Measurements from ENCODE around the gene SPTLC2. TPM values are rescaled to one million over a fixed set of nuclear protein-coding genes. Genes with fewer than 3 reads are reported as not detected.

Gene SPTLC2, protein sequence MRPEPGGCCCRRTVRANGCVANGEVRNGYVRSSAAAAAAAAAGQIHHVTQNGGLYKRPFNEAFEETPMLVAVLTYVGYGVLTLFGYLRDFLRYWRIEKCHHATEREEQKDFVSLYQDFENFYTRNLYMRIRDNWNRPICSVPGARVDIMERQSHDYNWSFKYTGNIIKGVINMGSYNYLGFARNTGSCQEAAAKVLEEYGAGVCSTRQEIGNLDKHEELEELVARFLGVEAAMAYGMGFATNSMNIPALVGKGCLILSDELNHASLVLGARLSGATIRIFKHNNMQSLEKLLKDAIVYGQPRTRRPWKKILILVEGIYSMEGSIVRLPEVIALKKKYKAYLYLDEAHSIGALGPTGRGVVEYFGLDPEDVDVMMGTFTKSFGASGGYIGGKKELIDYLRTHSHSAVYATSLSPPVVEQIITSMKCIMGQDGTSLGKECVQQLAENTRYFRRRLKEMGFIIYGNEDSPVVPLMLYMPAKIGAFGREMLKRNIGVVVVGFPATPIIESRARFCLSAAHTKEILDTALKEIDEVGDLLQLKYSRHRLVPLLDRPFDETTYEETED
- total RNA-seq = 51.1 TPM

GRCh38 chr14:77616454-77617229 is at the start of gene SPTLC2:
TSS of gene SPTLC2 (minus strand) at chr14:77616637. CDS start at chr14:77616579, 58 bp downstream.

GRCh38 chr14:77498120-77498979 is 118.1 kb downstream of the SPTLC2 start, which contains the start of gene ISM2:
TSS of gene ISM2 (minus strand) at chr14:77498816. CDS start at chr14:77498793, 23 bp downstream.

GRCh38 chr14:77457522-77458248 is 158.8 kb downstream of the SPTLC2 start, which contains the start of the genes AHSA1 and VIPAS39:
TSS of gene AHSA1 (plus strand) at chr14:77458093. CDS start at chr14:77458190, 97 bp downstream.
TSS of gene VIPAS39 (minus strand) at chr14:77457601. CDS start at chr14:77454102, 3,499 bp downstream.

Other genes starting within 250 kb of the SPTLC2 start
- gene TMED8, start 239.5 kb downstream of the SPTLC2 start, total RNA-seq = 25.8 TPM
- gene SAMD15, start 239.3 kb downstream of the SPTLC2 start, total RNA-seq = 4.7 TPM
- gene NOXRED1, start 193.1 kb downstream of the SPTLC2 start, total RNA-seq = 1.6 TPM
- gene VIPAS39, start 159.0 kb downstream of the SPTLC2 start, total RNA-seq = 29.3 TPM
- gene AHSA1, start 158.5 kb downstream of the SPTLC2 start, total RNA-seq = 127 TPM
- gene ISM2, start 117.8 kb downstream of the SPTLC2 start, total RNA-seq = 0.88 TPM
- gene ALKBH1, start 91.4 kb upstream of the SPTLC2 start, total RNA-seq = 23.6 TPM
- 70.5 TPM for gene SLIRP, start 91.5 kb upstream of the SPTLC2 start, total RNA-seq
- gene SNW1, start 144.5 kb upstream of the SPTLC2 start, total RNA-seq = 69.9 TPM
- gene ADCK1, start 183.5 kb upstream of the SPTLC2 start, total RNA-seq = 10.6 TPM